ENCODE data around the gene VGLL2.
A peak's percentile ranks its signal among the peaks of the same experiment; 100 is the strongest.
"Not testable (repeated sequence)": the region's sequence is repeated elsewhere in the genome, so short reads cannot be mapped to it uniquely, and the experiment has no call there.

The VGLL2 gene

DNA sequence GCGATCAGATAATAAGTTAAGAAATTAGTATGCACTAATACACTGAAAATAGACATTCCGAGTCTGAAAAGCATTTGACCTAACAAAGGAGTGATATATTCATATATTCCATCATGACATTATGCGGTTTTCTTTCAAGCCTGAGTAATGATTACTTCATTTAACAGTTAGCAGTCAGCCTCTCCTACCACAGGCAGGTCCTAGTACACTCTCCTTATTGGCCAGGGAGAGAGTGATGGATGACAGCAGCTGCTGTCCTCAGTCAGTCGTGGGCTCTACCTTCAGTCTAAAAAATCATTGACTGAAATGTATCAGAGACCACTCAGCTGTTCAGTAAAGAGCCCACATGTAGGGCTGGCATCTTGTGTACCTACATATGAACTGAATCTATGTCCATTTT lies 33.2 kb upstream of the VGLL2 start:
- Histone ChIP-seq H3K4me1 (ENCODE audit: insufficient read depth, insufficient read length) (no peaks in the 10 kb centered on the region), H3K36me3 (ENCODE audit: insufficient read depth, insufficient read length, low read length) (no peaks in the 10 kb centered on the region), H3K4me3 (ENCODE audit: insufficient read length, low read depth) (no peak overlapping the region), H3K9me3 (ENCODE audit: insufficient read depth, low read length) (no peaks in the 10 kb centered on the region), H3K9ac (ENCODE audit: insufficient read length, low read depth) (no peak overlapping the region), H3K27me3 (ENCODE audit: insufficient read depth, insufficient read length) (no peaks in the 10 kb centered on the region)
- TF ChIP-seq YY1 (IDR thresholded peaks at IDR 0.05; ENCODE audit: insufficient read depth, insufficient read length) (no peak), ZNF274 (IDR thresholded peaks at IDR 0.05; ENCODE audit: low read depth, low read length) (no peak), SUZ12 (IDR thresholded peaks at IDR 0.05; ENCODE audit: extremely low read depth, insufficient read depth, insufficient read length) (no peak)
- no peak for DNase-seq (ENCODE audit: low read depth, low spot score)

DNA sequence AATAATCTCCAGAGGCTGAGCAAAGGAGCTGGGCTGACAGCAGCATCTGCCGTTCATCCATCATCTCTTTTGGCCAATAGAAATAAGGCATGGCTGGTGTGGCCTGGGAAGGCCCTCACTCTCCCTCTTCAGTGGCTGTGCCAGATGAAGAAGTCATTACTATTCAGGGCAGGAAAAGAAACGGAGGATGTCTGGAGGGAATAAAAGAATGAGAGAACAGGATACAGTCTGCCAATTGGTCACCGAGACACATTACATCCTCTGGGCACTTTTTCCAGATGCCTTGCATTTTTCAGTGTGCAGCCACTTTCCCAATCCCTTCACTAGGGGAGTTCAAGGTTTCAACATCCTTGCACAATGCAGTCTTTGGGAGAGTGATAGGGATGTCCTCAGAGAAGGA lies 32.2 kb upstream of the VGLL2 start:
- no peaks in the 10 kb centered on the region for H3K4me1 ChIP-seq (ENCODE audit: insufficient read depth, insufficient read length)
- no peak for DNase-seq (ENCODE audit: low read depth, low spot score)
- H3K9ac ChIP-seq (ENCODE audit: insufficient read length, low read depth): no peak overlapping the region
- H3K9me3 ChIP-seq (ENCODE audit: insufficient read depth, low read length): no peaks in the 10 kb centered on the region
- TF ChIP-seq SUZ12 (IDR thresholded peaks at IDR 0.05; ENCODE audit: extremely low read depth, insufficient read depth, insufficient read length) (no peak), ZNF274 (IDR thresholded peaks at IDR 0.05; ENCODE audit: low read depth, low read length) (no peak), YY1 (IDR thresholded peaks at IDR 0.05; ENCODE audit: insufficient read depth, insufficient read length) (no peak)
- H3K4me3 ChIP-seq (ENCODE audit: insufficient read length, low read depth): no peak overlapping the region
- H3K27me3 ChIP-seq (ENCODE audit: insufficient read depth, insufficient read length): no peaks in the 10 kb centered on the region
- H3K36me3 ChIP-seq (ENCODE audit: insufficient read depth, insufficient read length, low read length): no peaks in the 10 kb centered on the region

DNA sequence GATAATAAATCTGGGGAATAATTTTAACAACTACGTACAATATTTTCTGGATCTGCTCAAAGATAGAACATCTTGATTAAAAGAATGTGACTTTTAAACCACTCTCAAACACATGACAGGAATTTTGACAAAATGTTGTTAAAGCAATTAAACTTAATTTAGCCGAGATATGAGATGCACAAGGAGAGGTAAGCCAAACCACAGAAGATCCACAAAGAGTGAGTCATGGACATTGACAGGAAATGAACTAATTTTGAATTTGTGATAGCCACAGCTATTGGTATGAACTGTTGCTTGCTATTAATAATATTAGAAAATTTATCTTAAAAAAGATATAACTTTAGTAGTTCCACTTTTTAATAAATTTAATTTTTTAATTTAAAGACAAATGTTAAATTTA lies 27.8 kb upstream of the VGLL2 start:
- no peak overlapping the region for H3K4me3 ChIP-seq (ENCODE audit: insufficient read length, low read depth)
- no peak for DNase-seq (ENCODE audit: low read depth, low spot score)
- no peaks in the 10 kb centered on the region for H3K9me3 ChIP-seq (ENCODE audit: insufficient read depth, low read length)
- TF ChIP-seq SUZ12 (IDR thresholded peaks at IDR 0.05; ENCODE audit: extremely low read depth, insufficient read depth, insufficient read length): no peak
- TF ChIP-seq ZNF274 (IDR thresholded peaks at IDR 0.05; ENCODE audit: low read depth, low read length): no peak
- no peaks in the 10 kb centered on the region for H3K4me1 ChIP-seq (ENCODE audit: insufficient read depth, insufficient read length)
- no peaks in the 10 kb centered on the region for H3K27me3 ChIP-seq (ENCODE audit: insufficient read depth, insufficient read length)
- H3K9ac ChIP-seq (ENCODE audit: insufficient read length, low read depth): no peak overlapping the region
- no peaks in the 10 kb centered on the region for H3K36me3 ChIP-seq (ENCODE audit: insufficient read depth, insufficient read length, low read length)

- not testable (repeated sequence) for H3K36me3 ChIP-seq (ENCODE audit: insufficient read depth, insufficient read length, low read length); DNase-seq (ENCODE audit: low read depth, low spot score); H3K9ac ChIP-seq (ENCODE audit: insufficient read length, low read depth); H3K4me1 ChIP-seq (ENCODE audit: insufficient read depth, insufficient read length); H3K9me3 ChIP-seq (ENCODE audit: insufficient read depth, low read length); H3K27me3 ChIP-seq (ENCODE audit: insufficient read depth, insufficient read length)
- peak overlapping the region; percentile 21 for H3K4me3 ChIP-seq (ENCODE audit: insufficient read length, low read depth)
Measured at GRCh38 chr6:117244571-117244970, 20.8 kb upstream of the VGLL2 start.

DNA sequence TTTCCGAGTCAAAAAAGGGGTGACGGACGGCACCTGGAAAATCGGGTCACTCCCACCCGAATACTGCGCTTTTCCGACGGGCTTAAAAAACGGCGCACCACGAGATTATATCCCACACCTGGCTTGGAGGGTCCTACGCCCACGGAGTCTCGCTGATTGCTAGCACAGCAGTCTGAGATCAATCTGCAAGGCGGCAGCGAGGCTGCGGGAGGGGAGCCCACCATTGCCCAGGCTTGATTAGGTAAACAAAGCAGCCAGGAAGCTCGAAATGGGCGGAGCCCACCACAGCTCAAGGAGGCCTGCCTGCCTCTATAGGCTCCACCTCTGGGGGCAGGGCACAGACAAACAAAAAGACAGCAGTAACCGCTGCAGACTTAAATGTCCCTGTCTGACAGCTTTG lies 20.4 kb upstream of the VGLL2 start:
- H3K36me3 ChIP-seq (ENCODE audit: insufficient read depth, insufficient read length, low read length); H3K4me1 ChIP-seq (ENCODE audit: insufficient read depth, insufficient read length); DNase-seq (ENCODE audit: low read depth, low spot score); H3K27me3 ChIP-seq (ENCODE audit: insufficient read depth, insufficient read length); H3K9me3 ChIP-seq (ENCODE audit: insufficient read depth, low read length); H3K9ac ChIP-seq (ENCODE audit: insufficient read length, low read depth): not testable (repeated sequence)
- peak overlapping the region; percentile 21 for H3K4me3 ChIP-seq (ENCODE audit: insufficient read length, low read depth)

GRCh38 chr6:117253785-117254184 lies 11.6 kb upstream of the VGLL2 start:
- no peaks in the 10 kb centered on the region for H3K36me3 ChIP-seq (ENCODE audit: insufficient read depth, insufficient read length, low read length)
- no peak for TF ChIP-seq ZNF274 (IDR thresholded peaks at IDR 0.05; ENCODE audit: low read depth, low read length)
- TF ChIP-seq YY1 (IDR thresholded peaks at IDR 0.05; ENCODE audit: insufficient read depth, insufficient read length): no peak
- TF ChIP-seq SUZ12 (IDR thresholded peaks at IDR 0.05; ENCODE audit: extremely low read depth, insufficient read depth, insufficient read length): no peak
- no peak overlapping the region for H3K9ac ChIP-seq (ENCODE audit: insufficient read length, low read depth)
- no peak overlapping the region for H3K4me3 ChIP-seq (ENCODE audit: insufficient read length, low read depth)
- H3K9me3 ChIP-seq (ENCODE audit: insufficient read depth, low read length): no peaks in the 10 kb centered on the region
- H3K27me3 ChIP-seq (ENCODE audit: insufficient read depth, insufficient read length): no peaks in the 10 kb centered on the region
- H3K4me1 ChIP-seq (ENCODE audit: insufficient read depth, insufficient read length): no peaks in the 10 kb centered on the region
- DNase-seq (ENCODE audit: low read depth, low spot score): no peak

DNA sequence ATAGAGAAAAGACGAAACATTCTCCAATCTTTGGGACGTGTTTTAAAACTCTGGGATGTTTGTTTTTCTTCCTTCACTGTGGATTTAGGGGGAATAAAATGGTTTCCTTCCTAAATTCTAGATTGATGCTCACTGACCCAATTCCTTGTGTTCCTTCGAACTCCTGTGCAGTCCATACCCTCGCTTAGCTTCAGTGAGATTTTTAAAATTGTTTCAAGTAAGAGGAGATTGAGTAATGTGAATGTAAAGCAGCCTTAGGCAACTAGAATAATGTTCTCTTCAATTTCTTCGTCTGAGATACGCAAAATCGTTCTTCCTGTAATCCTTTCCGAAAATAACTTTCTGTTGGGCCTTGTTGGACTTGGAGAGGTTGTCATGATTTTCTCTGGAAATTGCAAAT lies 2.6 kb upstream of the VGLL2 start:
- peaks cover 59% of the 10 kb centered on the region for H3K27me3 ChIP-seq (ENCODE audit: insufficient read depth, insufficient read length)

DNA sequence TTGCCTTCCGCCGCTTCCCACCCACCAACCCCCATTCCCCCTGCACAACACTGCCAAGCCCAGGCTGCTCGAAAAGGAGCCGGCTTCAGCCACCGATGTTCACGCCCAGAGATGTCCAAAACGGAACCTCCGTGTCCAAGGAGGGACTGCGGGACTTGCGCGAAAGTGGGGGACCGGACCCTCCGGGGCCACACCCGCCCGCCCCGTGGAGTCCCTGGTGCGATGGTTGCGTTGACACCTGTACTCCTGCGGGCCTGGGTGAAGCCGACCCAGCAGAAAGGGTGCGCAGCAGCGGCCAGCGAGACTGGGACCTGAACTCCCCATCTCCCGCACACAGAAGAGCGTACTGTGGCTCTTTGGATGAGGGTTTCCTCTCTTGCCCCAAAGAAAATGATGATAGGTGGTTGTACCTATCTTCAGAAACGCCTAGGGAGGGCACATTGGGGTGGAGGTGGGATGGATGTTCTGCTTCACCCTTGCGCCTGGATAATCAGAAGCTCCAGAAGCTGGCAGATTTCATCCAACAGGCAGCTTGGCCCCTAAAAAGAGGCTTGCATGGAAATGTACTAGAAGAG lies 1.9 kb upstream of the VGLL2 start:
- Histone ChIP-seq H3K4me3 (ENCODE audit: insufficient read length, low read depth) (no peak overlapping the region), H3K27me3 (ENCODE audit: insufficient read depth, insufficient read length) (peaks cover 65% of the 10 kb centered on the region), H3K9ac (ENCODE audit: insufficient read length, low read depth) (no peak overlapping the region), H3K36me3 (ENCODE audit: insufficient read depth, insufficient read length, low read length) (no peaks in the 10 kb centered on the region), H3K4me1 (ENCODE audit: insufficient read depth, insufficient read length) (no peaks in the 10 kb centered on the region), H3K9me3 (ENCODE audit: insufficient read depth, low read length) (no peaks in the 10 kb centered on the region)
- no peak for TF ChIP-seq SUZ12 (IDR thresholded peaks at IDR 0.05; ENCODE audit: extremely low read depth, insufficient read depth, insufficient read length)
- no peak for DNase-seq (ENCODE audit: low read depth, low spot score)

More for the DNA sequence above, 2.6 kb upstream of the VGLL2 start:
- no peak for DNase-seq (ENCODE audit: low read depth, low spot score)
- Histone ChIP-seq H3K36me3 (ENCODE audit: insufficient read depth, insufficient read length, low read length) (no peaks in the 10 kb centered on the region), H3K9me3 (ENCODE audit: insufficient read depth, low read length) (no peaks in the 10 kb centered on the region), H3K4me3 (ENCODE audit: insufficient read length, low read depth) (no peak overlapping the region), H3K9ac (ENCODE audit: insufficient read length, low read depth) (no peak overlapping the region), H3K4me1 (ENCODE audit: insufficient read depth, insufficient read length) (no peaks in the 10 kb centered on the region)
- TF ChIP-seq SUZ12 (IDR thresholded peaks at IDR 0.05; ENCODE audit: extremely low read depth, insufficient read depth, insufficient read length) (no peak), YY1 (IDR thresholded peaks at IDR 0.05; ENCODE audit: insufficient read depth, insufficient read length) (no peak), ZNF274 (IDR thresholded peaks at IDR 0.05; ENCODE audit: low read depth, low read length) (no peak)

All from NT2/D1 (cell line).